ENCODE data around the gene BARHL2. TPM values are rescaled to one million over a fixed set of nuclear protein-coding genes. Genes with fewer than 3 reads are reported as not detected.

BARHL2 gene
- total and polyA plus RNA-seq, 2 donors (not counting 3 experiments of a cell fraction or from before 2014, with no cell fraction given): not detected

DNA sequence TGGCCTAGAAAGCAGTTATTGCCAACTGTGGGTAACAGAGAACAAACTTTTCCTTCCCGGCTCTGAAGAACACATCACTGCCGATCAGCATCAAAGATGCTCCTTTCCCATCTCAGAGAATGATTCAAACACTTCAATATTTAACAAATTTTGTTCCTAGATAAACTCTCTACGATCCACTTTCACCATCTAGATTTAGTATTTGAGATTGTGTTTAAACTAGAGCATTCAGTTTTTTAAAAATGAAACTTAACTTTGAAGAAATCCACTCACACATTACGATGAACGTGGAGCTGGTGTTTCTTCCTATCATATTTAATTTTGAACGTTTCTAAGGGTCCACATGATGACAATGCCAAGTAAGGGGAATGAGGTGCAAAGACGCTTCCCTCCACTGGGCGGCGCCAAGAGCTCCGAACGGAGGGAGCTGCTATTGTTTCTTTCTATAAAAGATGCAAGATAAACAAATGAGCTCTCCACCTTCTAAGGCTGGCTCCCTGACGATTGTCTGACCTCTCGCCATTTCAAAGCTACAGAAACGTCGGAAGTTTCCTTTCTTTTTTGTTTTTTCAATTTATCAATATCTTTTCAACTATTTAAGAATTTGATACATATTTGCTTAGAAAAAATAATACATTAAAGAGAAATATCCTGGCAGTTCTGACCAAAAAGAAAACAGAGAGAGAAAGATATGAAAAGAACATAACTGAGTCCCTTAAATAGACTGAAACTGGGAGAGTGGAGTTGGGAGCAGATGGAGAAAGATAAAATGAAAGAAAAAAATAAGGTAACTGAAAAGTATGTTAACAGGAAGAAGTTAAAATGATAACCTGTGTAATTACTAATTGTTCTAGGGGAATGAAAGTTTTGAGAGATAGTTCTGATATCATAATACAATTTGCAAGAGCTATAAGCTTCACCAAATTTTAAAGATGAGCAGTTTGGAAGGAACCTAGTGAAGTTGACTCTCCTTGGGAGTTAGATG is 4.4 kb upstream of the BARHL2 start:
- Histone ChIP-seq H3K27ac (ENCODE audit: insufficient read depth, low read depth, low read length) (no peak overlapping the region), H3K9me1 (replicated peaks; ENCODE audit: control insufficient read depth, extremely low read depth, insufficient read depth, low read length) (no peaks in the 10 kb centered on the region), H3K27me3 (ENCODE audit: control insufficient read depth in 2 of 2, insufficient read depth in 2 of 2, low read length in 2 of 2) (peaks cover 85 to 97% of the 10 kb centered on the region in 2 experiments), H3K79me2 (ENCODE audit: control insufficient read depth, insufficient read depth, low read length) (no peaks in the 10 kb centered on the region), H3K4me2 (ENCODE audit: insufficient read depth, low read length) (no peak overlapping the region), H4K20me1 (replicated peaks; ENCODE audit: control insufficient read depth, extremely low read depth, insufficient read depth, low read length) (no peaks in the 10 kb centered on the region), H3K4me1 (ENCODE audit: control insufficient read depth, extremely low read depth, insufficient read depth, low read length) (peaks cover 2% of the 10 kb centered on the region), H3K9ac (replicated peaks; ENCODE audit: extremely low read depth, insufficient read depth, low read length) (no peak overlapping the region), H2AFZ (ENCODE audit: low read depth, low read length) (no peak overlapping the region), H3K9me3 (replicated peaks; ENCODE audit: control insufficient read depth, insufficient read depth, low read length) (no peaks in the 10 kb centered on the region), H3K4me3 (replicated peaks in 1 of 3; ENCODE audit: insufficient read depth in 1 of 3, low read depth in 1 of 3, low read length in 3 of 3) (no peak overlapping the region), H3K36me3 (ENCODE audit: control insufficient read depth in 2 of 2, extremely low read depth in 1 of 2, insufficient read depth in 2 of 2, low read length in 2 of 2) (no peaks in the 10 kb centered on the region)
- peak; percentile 75 for DNase-seq (ENCODE audit: low read depth, low spot score)
- no TSS peak for BruUV-seq (replicated peaks)
- peak; percentile 93 for FAIRE-seq
- POLR2A ChIA-PET: no interaction called here
- CTCF ChIA-PET: interaction anchor here (0.6 to 4.8 kb wide), 42 partner anchors 10 to 1633 kb away, joined by 3 to 117 read pairs (median 4); partner anchors contain the start of gene ZNF644
- TF ChIP-seq POLR2A (IDR thresholded peaks at IDR 0.05; ENCODE audit: low read depth, low read length) (no peak), POLR2AphosphoS5 (IDR thresholded peaks at IDR 0.05; ENCODE audit: insufficient read depth, low read depth, low read length) (no peak), JUN (IDR thresholded peaks at IDR 0.05; ENCODE audit: borderline replicate concordance, insufficient read depth, insufficient read length, low read depth) (no peak), EZH2 (IDR thresholded peaks at IDR 0.05; ENCODE audit: borderline replicate concordance, low read depth, low read length, severe bottlenecking) (no peak), GATA2 (IDR thresholded peaks at IDR 0.05; ENCODE audit: insufficient read depth, insufficient read length, low read depth, low read length) (peak; percentile 63), FOS (IDR thresholded peaks at IDR 0.05; ENCODE audit: borderline replicate concordance, insufficient read depth, low read length) (no peak), MYC (IDR thresholded peaks at IDR 0.05; ENCODE audit: low read depth, low read length) (no peak)
- TF ChIP-seq, protein P1, sequence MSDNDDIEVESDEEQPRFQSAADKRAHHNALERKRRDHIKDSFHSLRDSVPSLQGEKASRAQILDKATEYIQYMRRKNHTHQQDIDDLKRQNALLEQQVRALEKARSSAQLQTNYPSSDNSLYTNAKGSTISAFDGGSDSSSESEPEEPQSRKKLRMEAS (IDR thresholded peaks at IDR 0.05; ENCODE audit: insufficient read depth, insufficient read length): no peak
- TF ChIP-seq, protein P2, sequence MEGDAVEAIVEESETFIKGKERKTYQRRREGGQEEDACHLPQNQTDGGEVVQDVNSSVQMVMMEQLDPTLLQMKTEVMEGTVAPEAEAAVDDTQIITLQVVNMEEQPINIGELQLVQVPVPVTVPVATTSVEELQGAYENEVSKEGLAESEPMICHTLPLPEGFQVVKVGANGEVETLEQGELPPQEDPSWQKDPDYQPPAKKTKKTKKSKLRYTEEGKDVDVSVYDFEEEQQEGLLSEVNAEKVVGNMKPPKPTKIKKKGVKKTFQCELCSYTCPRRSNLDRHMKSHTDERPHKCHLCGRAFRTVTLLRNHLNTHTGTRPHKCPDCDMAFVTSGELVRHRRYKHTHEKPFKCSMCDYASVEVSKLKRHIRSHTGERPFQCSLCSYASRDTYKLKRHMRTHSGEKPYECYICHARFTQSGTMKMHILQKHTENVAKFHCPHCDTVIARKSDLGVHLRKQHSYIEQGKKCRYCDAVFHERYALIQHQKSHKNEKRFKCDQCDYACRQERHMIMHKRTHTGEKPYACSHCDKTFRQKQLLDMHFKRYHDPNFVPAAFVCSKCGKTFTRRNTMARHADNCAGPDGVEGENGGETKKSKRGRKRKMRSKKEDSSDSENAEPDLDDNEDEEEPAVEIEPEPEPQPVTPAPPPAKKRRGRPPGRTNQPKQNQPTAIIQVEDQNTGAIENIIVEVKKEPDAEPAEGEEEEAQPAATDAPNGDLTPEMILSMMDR (IDR thresholded peaks at IDR 0.05; ENCODE audit: extremely low read depth in 1 of 2, insufficient read depth in 1 of 2, low read depth in 1 of 2, low read length in 2 of 2): peak; percentile 87 to 96
- intact Hi-C loops (cut with micrococcal nuclease): loop anchor here (1.0 to 5.0 kb wide), 5 partner anchors 243 to 675 kb away; no protein-coding TSS in a partner anchor
- dilution Hi-C loops (cut with MboI; ENCODE audit: extremely low pct_ligation_motif_present, low sequenced_read_pairs): no loop called here

Data from endothelial cell of umbilical vein (primary cell).